ENCODE measurements around the gene SARDH. TPM values are rescaled to one million over a fixed set of nuclear protein-coding genes. Genes with fewer than 3 reads are reported as not detected.

SARDH gene
- total and polyA plus RNA-seq, 2 donors (not counting 1 experiment from before 2014, with no cell fraction given), result 0.03 to 0.07 TPM

- no peak overlapping the region for H3K9ac ChIP-seq (ENCODE audit: low read length)
- H3K27ac ChIP-seq (ENCODE audit: low read length in 2 of 2), result no peak overlapping the region
- peaks cover 8% of the 10 kb centered on the region for H3K27me3 Mint-ChIP-seq
- H2AFZ ChIP-seq (ENCODE audit: insufficient read depth, low read depth, low read length, poor library complexity, severe bottlenecking), result no peak overlapping the region
- no peaks in the 10 kb centered on the region for H3K4me1 Mint-ChIP-seq
- H3K4me1 ChIP-seq (ENCODE audit: control insufficient read depth in 2 of 2, insufficient read depth in 2 of 2, low read length in 2 of 2), result no peaks in the 10 kb centered on the region
- CTCF ChIA-PET, result interaction anchor here (0.6 kb wide), 1 partner anchor 1237 kb away, joined by 3 read pairs; no protein-coding TSS in a partner anchor
- no peak overlapping the region for H3K4me3 ChIP-seq (ENCODE audit: control extremely low read depth in 1 of 5, extremely low read depth in 1 of 5, insufficient read depth in 1 of 5, low read depth in 2 of 5, low read length in 4 of 5)
- H3K79me2 ChIP-seq (ENCODE audit: control insufficient read depth, insufficient read depth, low read length), result no peaks in the 10 kb centered on the region
- intact Hi-C loops (cut with micrococcal nuclease), result no loop called here
- no peak for DNase-seq
- no peaks in the 10 kb centered on the region for H4K20me1 ChIP-seq (ENCODE audit: control insufficient read depth, insufficient read depth, low read length, poor library complexity, severe bottlenecking)
- no peak for ATAC-seq (ENCODE audit: low read depth)
- TF ChIP-seq CTCF (IDR thresholded peaks at IDR 0.05) (no peak), EZH2 (IDR thresholded peaks at IDR 0.05; ENCODE audit: borderline replicate concordance, insufficient read depth, low read depth, low read length, poor library complexity, severe bottlenecking) (no peak)
- no peaks in the 10 kb centered on the region for H3K9me3 Mint-ChIP-seq (ENCODE audit: insufficient read depth)
- peaks cover 0 to 7% (median 0%) of the 10 kb centered on the region in 3 donors for H3K9me3 ChIP-seq (ENCODE audit: control extremely low read depth in 1 of 3, control insufficient read depth in 2 of 3, insufficient read depth in 1 of 3, low read length in 2 of 3)
- no peaks in the 10 kb centered on the region for H3K27me3 ChIP-seq (replicated peaks in 1 of 4; ENCODE audit: control extremely low read depth in 1 of 4, control insufficient read depth in 3 of 4, insufficient read depth in 4 of 4, low read length in 3 of 4)
- POLR2A ChIA-PET, result no interaction called here
- 88% methylated on average over 30 of the region's 31 CpGs for WGBS (ENCODE audit: insufficient coverage)
- H3K4me2 ChIP-seq (replicated peaks; ENCODE audit: low read depth, low read length, poor library complexity, severe bottlenecking), result no peak overlapping the region
- no peaks in the 10 kb centered on the region for H3K36me3 ChIP-seq (replicated peaks in 1 of 2; ENCODE audit: control extremely low read depth in 1 of 2, control insufficient read depth in 1 of 2, extremely low read depth in 1 of 2, insufficient read depth in 2 of 2, low read length in 1 of 2)
- H3K4me3 Mint-ChIP-seq, result no peak overlapping the region
- H3K27ac Mint-ChIP-seq, result no peak overlapping the region
Measured at GRCh38 chr9:133672503-133673257, 65.5 kb downstream of the SARDH start.

GRCh38 chr9:133671371-133671770 lies 66.8 kb downstream of the SARDH start:
- Mint-ChIP-seq H3K4me3 (no peak overlapping the region), H3K27me3 (peaks cover 8% of the 10 kb centered on the region), H3K9me3 (ENCODE audit: insufficient read depth) (no peaks in the 10 kb centered on the region), H3K27ac (no peak overlapping the region), H3K4me1 (no peaks in the 10 kb centered on the region)
- Histone ChIP-seq H3K4me2 (replicated peaks; ENCODE audit: low read depth, low read length, poor library complexity, severe bottlenecking) (no peak overlapping the region), H4K20me1 (ENCODE audit: control insufficient read depth, insufficient read depth, low read length, poor library complexity, severe bottlenecking) (no peaks in the 10 kb centered on the region), H3K79me2 (ENCODE audit: control insufficient read depth, insufficient read depth, low read length) (no peaks in the 10 kb centered on the region), H3K9ac (ENCODE audit: low read length) (no peak overlapping the region), H3K9me3 (ENCODE audit: control extremely low read depth in 1 of 3, control insufficient read depth in 2 of 3, insufficient read depth in 1 of 3, low read length in 2 of 3) (peaks cover 0 to 7% (median 0%) of the 10 kb centered on the region in 3 donors), H3K4me3 (ENCODE audit: control extremely low read depth in 1 of 5, extremely low read depth in 1 of 5, insufficient read depth in 1 of 5, low read depth in 2 of 5, low read length in 4 of 5) (no peak overlapping the region), H3K36me3 (replicated peaks in 1 of 2; ENCODE audit: control extremely low read depth in 1 of 2, control insufficient read depth in 1 of 2, extremely low read depth in 1 of 2, insufficient read depth in 2 of 2, low read length in 1 of 2) (no peaks in the 10 kb centered on the region), H3K4me1 (ENCODE audit: control insufficient read depth in 2 of 2, insufficient read depth in 2 of 2, low read length in 2 of 2) (no peaks in the 10 kb centered on the region), H3K27ac (ENCODE audit: low read length in 2 of 2) (no peak overlapping the region), H3K27me3 (replicated peaks in 1 of 4; ENCODE audit: control extremely low read depth in 1 of 4, control insufficient read depth in 3 of 4, insufficient read depth in 4 of 4, low read length in 3 of 4) (no peaks in the 10 kb centered on the region), H2AFZ (ENCODE audit: insufficient read depth, low read depth, low read length, poor library complexity, severe bottlenecking) (no peak overlapping the region)
- TF ChIP-seq EZH2 (IDR thresholded peaks at IDR 0.05; ENCODE audit: borderline replicate concordance, insufficient read depth, low read depth, low read length, poor library complexity, severe bottlenecking) (no peak), CTCF (IDR thresholded peaks at IDR 0.05) (no peak)
- ATAC-seq (ENCODE audit: low read depth), result no peak
- ChIA-PET CTCF (no interaction called here), POLR2A (no interaction called here)
- 85% methylated on average over 21 of the region's 21 CpGs for WGBS (ENCODE audit: insufficient coverage)
- DNase-seq, result no peak
- intact Hi-C loops (cut with micrococcal nuclease), result no loop called here
